Testis (tissue), 3 donors: ENCODE measurements around the gene RNF17. TPM values are rescaled to one million over a fixed set of nuclear protein-coding genes. Genes with fewer than 3 reads are reported as not detected.

Source experiments
- DNase-seq: peaks from one replicate; pipeline ENCODE4 v3.0.0-alpha.2; 2019
- H3K27ac ChIP-seq, 2 donors: fragments of 200-600 bp; sonication (generic); one replicate each; pipeline ENCODE4 v1.5.1; 2019
- H3K27me3 ChIP-seq: fragments of 200-600 bp; sonication (generic); one replicate; pipeline ENCODE4 v1.5.1; 2019
- H3K36me3 ChIP-seq: fragments of 200-600 bp; sonication (generic); one replicate; pipeline ENCODE4 v1.5.1; 2017; ENCODE audit warnings: low read depth; ENCODE audit errors: missing control alignments
- H3K4me1 ChIP-seq: fragments of 200-600 bp; sonication (generic); one replicate; pipeline ENCODE4 v1.5.1; 2019
- H3K4me3 ChIP-seq, 2 donors: fragments of 200-600 bp; sonication (generic); one replicate each; pipeline ENCODE4 v1.5.1; 2017 to 2019
- H3K9me3 ChIP-seq: fragments of 200-600 bp; sonication (generic); one replicate; pipeline ENCODE4 v1.5.1; 2017
- POLR2A ChIP-seq: fragments of 450-650 bp; IDR thresholded peaks from one replicate; pipeline ENCODE4 v1.6.1; 2017; ENCODE audit warnings: antibody characterized with exemption, mild to moderate bottlenecking, moderate library complexity
- WGBS, 2 donors: methylation state at CpG; one replicate each; pipeline ENCODE4 v1.1.5; 2018; 5-methylcytosine and 5-hydroxymethylcytosine counted together
- intact Hi-C: fragments of 100-400 bp; cut with DNase I; formaldehyde crosslinking; loops from one replicate; pipeline ENCODE4 v1.15.1; 2023; ENCODE audit warnings: low total_unique reads
- polyA plus RNA-seq: library from polyadenylated mRNA; stranded (reverse); fragments of 350-450 nt; fragmentation: Illumina TruSeq; extraction: RNeasy Lipid Tissue Mini Kit (QIAGEN cat#74804); gene quantifications from one replicate; pipeline ENCODE4 v1.2.3, GENCODE V29; 2014; ENCODE audit warnings: low read depth, low replicate concordance; ENCODE audit not compliant: insufficient read depth
- total RNA-seq, 2 donors: library from RNA; depleted of rRNA; stranded (reverse); fragments of >200 nt; gene quantifications; one replicate each; pipeline ENCODE4 v1.2.3, GENCODE V29; 2016
- TF ChIP-seq, protein P1 (sequence below), 3 experiments: fragments of 450-650 bp in 2 of 3; fragments of 200-600 bp in 1 of 3; sonication (generic) in 1 of 3; IDR thresholded peaks; one replicate each; pipeline ENCODE4 v1.5.1; 2016 to 2019; ENCODE audit warnings: antibody characterized with exemption in 3 of 3, mild to moderate bottlenecking in 2 of 3, moderate library complexity in 1 of 3

Gene RNF17
- total and polyA plus RNA-seq, 3 donors from 2014 or later: 29.6 to 52.8 (median 36.9) TPM

DNA sequence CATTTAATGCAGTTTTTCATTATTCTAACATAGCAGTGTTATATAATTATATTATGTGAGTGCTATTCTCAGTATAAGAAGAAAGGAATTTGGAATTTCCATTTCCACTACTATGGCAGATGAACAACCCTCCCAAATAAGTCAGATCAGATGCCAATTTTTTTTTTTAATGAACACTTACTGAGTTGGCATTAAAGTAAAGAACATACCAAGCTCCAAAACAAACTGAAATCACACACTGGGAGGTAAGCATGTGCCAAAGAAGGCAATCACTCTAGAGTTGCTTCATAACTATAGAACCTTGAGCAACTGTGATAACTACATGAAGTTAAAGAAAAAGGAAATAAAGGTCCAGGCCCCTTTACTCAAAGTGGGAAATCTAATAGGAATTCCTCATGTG, 90.3 kb downstream of the RNF17 start:
- Histone ChIP-seq H3K4me1 (no peaks in the 10 kb centered on the region), H3K4me3 (no peak overlapping the region), H3K27me3 (no peaks in the 10 kb centered on the region), H3K9me3 (no peaks in the 10 kb centered on the region), H3K27ac (no peak overlapping the region), H3K36me3 (no peaks in the 10 kb centered on the region)
- TF ChIP-seq, protein P1, sequence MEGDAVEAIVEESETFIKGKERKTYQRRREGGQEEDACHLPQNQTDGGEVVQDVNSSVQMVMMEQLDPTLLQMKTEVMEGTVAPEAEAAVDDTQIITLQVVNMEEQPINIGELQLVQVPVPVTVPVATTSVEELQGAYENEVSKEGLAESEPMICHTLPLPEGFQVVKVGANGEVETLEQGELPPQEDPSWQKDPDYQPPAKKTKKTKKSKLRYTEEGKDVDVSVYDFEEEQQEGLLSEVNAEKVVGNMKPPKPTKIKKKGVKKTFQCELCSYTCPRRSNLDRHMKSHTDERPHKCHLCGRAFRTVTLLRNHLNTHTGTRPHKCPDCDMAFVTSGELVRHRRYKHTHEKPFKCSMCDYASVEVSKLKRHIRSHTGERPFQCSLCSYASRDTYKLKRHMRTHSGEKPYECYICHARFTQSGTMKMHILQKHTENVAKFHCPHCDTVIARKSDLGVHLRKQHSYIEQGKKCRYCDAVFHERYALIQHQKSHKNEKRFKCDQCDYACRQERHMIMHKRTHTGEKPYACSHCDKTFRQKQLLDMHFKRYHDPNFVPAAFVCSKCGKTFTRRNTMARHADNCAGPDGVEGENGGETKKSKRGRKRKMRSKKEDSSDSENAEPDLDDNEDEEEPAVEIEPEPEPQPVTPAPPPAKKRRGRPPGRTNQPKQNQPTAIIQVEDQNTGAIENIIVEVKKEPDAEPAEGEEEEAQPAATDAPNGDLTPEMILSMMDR (IDR thresholded peaks at IDR 0.05): no peak
- no peak for TF ChIP-seq POLR2A
- no peak for DNase-seq
- intact Hi-C loops: no loop called here

DNA sequence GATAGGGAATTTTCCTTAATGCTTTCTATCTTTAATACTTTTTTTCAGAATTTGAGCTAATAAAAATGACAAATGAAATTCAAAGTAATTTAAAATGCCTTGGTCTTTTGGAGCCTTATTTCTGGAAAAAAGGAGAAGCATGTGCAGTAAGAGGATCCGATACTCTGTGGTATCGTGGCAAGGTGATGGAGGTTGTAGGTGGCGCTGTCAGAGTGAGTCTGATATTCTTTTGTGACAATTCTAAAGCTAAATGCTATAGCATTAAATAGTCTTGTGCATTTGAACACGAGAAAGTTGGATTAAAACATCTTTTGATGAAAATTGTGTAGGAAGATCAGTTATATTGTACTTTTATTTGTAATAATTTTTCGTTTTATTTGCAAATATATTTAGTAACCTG, 95.0 kb downstream of the RNF17 start:
- no peak for TF ChIP-seq POLR2A
- TF ChIP-seq, protein P1 (IDR thresholded peaks at IDR 0.05): no peak

DNA sequence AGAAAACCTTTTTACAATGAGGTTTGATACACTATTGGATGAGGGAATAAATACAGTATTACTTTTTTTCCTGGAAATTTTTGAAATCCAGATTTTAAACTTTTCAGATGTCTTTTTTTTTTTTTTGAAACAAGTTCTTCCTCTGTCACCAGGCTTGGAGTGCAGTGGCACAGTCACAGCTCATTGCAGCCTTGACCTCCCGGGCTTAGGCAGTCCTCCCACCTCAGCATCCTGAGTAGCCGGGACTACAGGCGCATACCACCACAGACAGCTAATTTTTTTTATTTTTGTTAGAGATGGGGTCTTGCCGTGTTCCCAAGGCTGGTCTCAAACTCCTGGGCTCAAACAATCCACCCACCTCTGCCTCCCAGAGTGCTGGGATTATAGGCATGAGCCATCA, 96.8 kb downstream of the RNF17 start:
- Histone ChIP-seq H3K4me3 (no peak overlapping the region), H3K27me3 (no peaks in the 10 kb centered on the region)
- WGBS, 2 donors: 50 to 69% methylated on average over 4 of the region's 4 CpGs

More for the DNA sequence above, 95.0 kb downstream of the RNF17 start:
- Histone ChIP-seq H3K27me3 (no peaks in the 10 kb centered on the region), H3K36me3 (no peaks in the 10 kb centered on the region), H3K9me3 (no peaks in the 10 kb centered on the region), H3K4me1 (no peaks in the 10 kb centered on the region), H3K4me3 (no peak overlapping the region), H3K27ac (no peak overlapping the region)
- WGBS, 2 donors: 87% methylated on average over 5 of the region's 5 CpGs
- DNase-seq: no peak
- intact Hi-C loops: no loop called here

DNA sequence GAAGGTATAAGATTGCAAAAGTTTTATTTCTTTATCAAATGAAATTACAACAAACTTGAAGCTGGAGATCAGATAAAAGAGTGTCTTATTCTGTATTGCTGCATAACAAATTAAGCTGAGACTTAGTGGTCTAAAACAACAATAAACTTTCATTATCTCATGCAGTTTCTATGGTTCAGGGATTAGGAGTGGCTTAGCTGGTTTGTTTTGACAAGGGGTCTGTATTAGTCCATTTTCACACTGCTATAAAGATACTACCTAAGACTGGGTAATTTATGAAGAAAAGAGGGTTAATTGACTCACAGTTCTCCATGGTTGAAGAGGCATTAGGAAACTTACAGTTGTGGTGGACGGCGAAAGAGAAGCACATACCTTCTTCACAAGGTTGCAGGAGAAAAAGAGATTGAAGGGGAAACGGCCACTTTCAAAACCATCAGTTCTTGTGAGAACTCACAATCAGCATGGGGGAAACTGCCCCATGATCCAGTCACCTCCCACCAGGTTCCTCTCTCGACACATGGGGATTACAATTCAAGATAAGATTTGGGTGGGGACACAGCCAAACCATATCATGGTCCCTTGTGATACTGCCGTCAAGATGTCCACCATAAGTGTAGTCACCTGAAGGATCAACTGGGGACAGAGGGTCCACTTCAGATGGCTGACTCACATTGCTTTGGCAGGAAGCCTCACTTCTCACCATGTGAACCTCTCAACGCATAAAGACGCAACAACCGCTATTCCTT, 97.8 kb downstream of the RNF17 start:
- TF ChIP-seq, protein P1 (IDR thresholded peaks at IDR 0.05): no peak
- TF ChIP-seq POLR2A: no peak
- Histone ChIP-seq H3K27ac (no peak overlapping the region), H3K4me1 (no peaks in the 10 kb centered on the region), H3K27me3 (no peaks in the 10 kb centered on the region), H3K36me3 (no peaks in the 10 kb centered on the region), H3K9me3 (no peaks in the 10 kb centered on the region), H3K4me3 (no peak overlapping the region)
- 88 to 89% methylated on average over 8 of the region's 8 CpGs for WGBS, 2 donors
- DNase-seq: no peak
- intact Hi-C loops: no loop called here

More for the DNA sequence above, 96.8 kb downstream of the RNF17 start:
- Histone ChIP-seq H3K36me3 (no peaks in the 10 kb centered on the region), H3K27ac (no peak overlapping the region), H3K4me1 (no peaks in the 10 kb centered on the region), H3K9me3 (no peaks in the 10 kb centered on the region)
- TF ChIP-seq, protein P1 (IDR thresholded peaks at IDR 0.05): no peak
- TF ChIP-seq POLR2A: no peak
- DNase-seq: no peak
- intact Hi-C loops: no loop called here
